ENCODE data around the gene CAPNS2. TPM values are rescaled to one million over a fixed set of nuclear protein-coding genes. Genes with fewer than 3 reads are reported as not detected.

CAPNS2 gene
- total and polyA plus RNA-seq, 9 of the 15 experiments (the other 6 are each of a cell fraction or from before 2014, with no cell fraction given), result 0.12 to 0.65 (median 0.24) TPM; not detected in 2

DNA sequence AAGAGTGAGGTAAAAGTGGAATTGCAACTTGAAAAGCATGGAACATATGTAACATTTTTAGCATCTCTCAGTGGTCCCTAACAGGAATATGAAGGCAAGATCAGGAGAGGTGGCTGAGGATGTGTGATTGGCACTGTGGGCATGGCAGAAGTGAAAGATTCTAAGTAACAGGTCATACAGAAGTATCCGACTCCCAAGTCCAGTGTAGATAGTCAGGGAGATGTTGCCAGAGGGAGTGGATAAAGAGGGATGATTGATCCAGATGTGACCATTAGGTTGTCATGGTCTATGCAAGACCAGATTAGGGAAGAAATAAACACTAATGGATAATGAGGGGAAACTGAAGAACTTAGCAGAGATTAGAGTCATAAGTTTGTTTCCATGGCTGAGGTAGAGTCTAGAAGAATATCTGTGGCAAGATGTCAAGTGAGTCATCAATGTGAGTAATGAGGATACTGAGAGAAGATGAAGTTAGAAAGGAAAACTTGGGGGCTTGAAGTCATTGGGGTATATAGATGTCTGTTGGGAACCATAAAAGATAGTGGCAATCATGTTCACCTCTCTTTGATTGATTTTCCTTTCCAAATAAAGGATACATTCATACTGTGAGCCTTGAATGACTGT lies 23.9 kb upstream of the CAPNS2 start (continued):
- no peak for TF ChIP-seq THRAP3 (IDR thresholded peaks at IDR 0.05; ENCODE audit: borderline replicate concordance)
- TF ChIP-seq ZBTB5 (IDR thresholded peaks at IDR 0.05), result no peak
- no peak for TF ChIP-seq SMARCC2 (IDR thresholded peaks at IDR 0.05; ENCODE audit: low read depth)

GRCh38 chr16:55543472-55543871 lies 23.0 kb upstream of the CAPNS2 start:
- H3K27ac ChIP-seq (ENCODE audit: extremely low read depth, low read depth, low read length), result no peak overlapping the region
- BruUV-seq (replicated peaks), result no TSS peak
- DNase-seq (ENCODE audit: extremely low read depth in 1 of 4, low spot score in 3 of 4), result peak in 1 of 4 experiments; percentile 11
- no peak overlapping the region for H3K4me3 ChIP-seq
- H2AFZ ChIP-seq (ENCODE audit: low read depth, low read length), result no peak overlapping the region
- H3K9ac ChIP-seq (ENCODE audit: insufficient read depth in 1 of 2, low read depth in 2 of 2, low read length in 2 of 2), result no peak overlapping the region
- no peaks in the 10 kb centered on the region for H3K36me3 ChIP-seq (ENCODE audit: control insufficient read depth, insufficient read depth, low read length)
- no peak overlapping the region for H3K4me2 ChIP-seq (ENCODE audit: insufficient read depth, low read length)
- intact Hi-C loops (cut with micrococcal nuclease) (loop anchor here (1.0 kb wide), 1 partner anchor 78 kb away; no protein-coding TSS in a partner anchor), in situ Hi-C loops (cut with MboI) (no loop called here)
- ChIA-PET POLR2A (no interaction called here), CTCF (ENCODE audit: low intra/inter-chr PET ratio) (interaction anchor here (1.3 to 5.0 kb wide), 5 partner anchors 47 to 159 kb away, joined by 3 to 64 read pairs (median 8); no protein-coding TSS in a partner anchor)
- H3K9me3 ChIP-seq (replicated peaks; ENCODE audit: control insufficient read depth, insufficient read depth, low read depth, low read length), result no peaks in the 10 kb centered on the region
- H3K79me2 ChIP-seq (ENCODE audit: control insufficient read depth, insufficient read depth, low read length), result no peaks in the 10 kb centered on the region
- ATAC-seq, result no peak
- no peaks in the 10 kb centered on the region for H3K9me1 ChIP-seq (ENCODE audit: control insufficient read depth, insufficient read depth, low read length)
- FAIRE-seq, result no peak
- H3K27me3 ChIP-seq (ENCODE audit: control insufficient read depth in 2 of 2, insufficient read depth in 2 of 2, low read length in 2 of 2), result no peaks in the 10 kb centered on the region
- WGBS (ENCODE audit: insufficient coverage, low coverage, missing lambda C conversion rate), result 2% methylated on average over 2 of the region's 2 CpGs
- H4K20me1 ChIP-seq (replicated peaks; ENCODE audit: control insufficient read depth, insufficient read depth, low read length), result peaks cover 3% of the 10 kb centered on the region; the same call in 1 of the 2 replicates
- H3K4me1 ChIP-seq (replicated peaks in 1 of 2; ENCODE audit: control insufficient read depth in 2 of 2, insufficient read depth in 2 of 2, low read length in 2 of 2), result no peaks in the 10 kb centered on the region
- peak; percentile 55 to 59 for TF ChIP-seq RAD21 (CRISPR knock-in tag; conservative IDR thresholded peaks at IDR 0.05 in 1 of 2, IDR thresholded peaks at IDR 0.05 in 1 of 2)
- TF ChIP-seq, protein P1, sequence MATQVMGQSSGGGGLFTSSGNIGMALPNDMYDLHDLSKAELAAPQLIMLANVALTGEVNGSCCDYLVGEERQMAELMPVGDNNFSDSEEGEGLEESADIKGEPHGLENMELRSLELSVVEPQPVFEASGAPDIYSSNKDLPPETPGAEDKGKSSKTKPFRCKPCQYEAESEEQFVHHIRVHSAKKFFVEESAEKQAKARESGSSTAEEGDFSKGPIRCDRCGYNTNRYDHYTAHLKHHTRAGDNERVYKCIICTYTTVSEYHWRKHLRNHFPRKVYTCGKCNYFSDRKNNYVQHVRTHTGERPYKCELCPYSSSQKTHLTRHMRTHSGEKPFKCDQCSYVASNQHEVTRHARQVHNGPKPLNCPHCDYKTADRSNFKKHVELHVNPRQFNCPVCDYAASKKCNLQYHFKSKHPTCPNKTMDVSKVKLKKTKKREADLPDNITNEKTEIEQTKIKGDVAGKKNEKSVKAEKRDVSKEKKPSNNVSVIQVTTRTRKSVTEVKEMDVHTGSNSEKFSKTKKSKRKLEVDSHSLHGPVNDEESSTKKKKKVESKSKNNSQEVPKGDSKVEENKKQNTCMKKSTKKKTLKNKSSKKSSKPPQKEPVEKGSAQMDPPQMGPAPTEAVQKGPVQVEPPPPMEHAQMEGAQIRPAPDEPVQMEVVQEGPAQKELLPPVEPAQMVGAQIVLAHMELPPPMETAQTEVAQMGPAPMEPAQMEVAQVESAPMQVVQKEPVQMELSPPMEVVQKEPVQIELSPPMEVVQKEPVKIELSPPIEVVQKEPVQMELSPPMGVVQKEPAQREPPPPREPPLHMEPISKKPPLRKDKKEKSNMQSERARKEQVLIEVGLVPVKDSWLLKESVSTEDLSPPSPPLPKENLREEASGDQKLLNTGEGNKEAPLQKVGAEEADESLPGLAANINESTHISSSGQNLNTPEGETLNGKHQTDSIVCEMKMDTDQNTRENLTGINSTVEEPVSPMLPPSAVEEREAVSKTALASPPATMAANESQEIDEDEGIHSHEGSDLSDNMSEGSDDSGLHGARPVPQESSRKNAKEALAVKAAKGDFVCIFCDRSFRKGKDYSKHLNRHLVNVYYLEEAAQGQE (IDR thresholded peaks at IDR 0.05; ENCODE audit: borderline replicate concordance), result peak; percentile 24; the same call in 1 of the 2 replicates
- TF ChIP-seq, protein P1 (CRISPR knock-in tag; IDR thresholded peaks at IDR 0.05; ENCODE audit: low read depth), result no peak
- no peak for TF ChIP-seq POLR2AphosphoS5 (IDR thresholded peaks at IDR 0.05; ENCODE audit: control insufficient read depth, insufficient read depth, low read depth, low read length)

All from K562 (cell line).